GM12892 (cell line): Measurements from ENCODE around the gene MAN2B1.
"Not testable (repeated sequence)": the region's sequence is repeated elsewhere in the genome, so short reads cannot be mapped to it uniquely, and the experiment has no call there.

ENCODE experiments used
- DNase-seq: peaks from one replicate; pipeline ENCODE4 v3.0.0; 2011; ENCODE audit not compliant: insufficient read length
- FAIRE-seq: peaks from 2 replicates; lab custom pipeline; 2011; peaks lifted over from hg19 to GRCh38; lab: Jason Lieb, UNC
- POLR2A ChIP-seq: IDR thresholded peaks from 2 replicates; pipeline ENCODE4 v1.6.1; 2011; ENCODE audit warnings: low read depth, low read length, control low read depth
- POLR2AphosphoS5 ChIP-seq: IDR thresholded peaks from 2 replicates; pipeline ENCODE4 v1.6.1; 2011; ENCODE audit warnings: low read depth, low read length, control low read depth
- TAF1 ChIP-seq: IDR thresholded peaks from 2 replicates; pipeline ENCODE4 v1.6.1; 2011; ENCODE audit warnings: low read depth, mild to moderate bottlenecking, control low read depth, low read length, borderline replicate concordance

MAN2B1 gene

DNA sequence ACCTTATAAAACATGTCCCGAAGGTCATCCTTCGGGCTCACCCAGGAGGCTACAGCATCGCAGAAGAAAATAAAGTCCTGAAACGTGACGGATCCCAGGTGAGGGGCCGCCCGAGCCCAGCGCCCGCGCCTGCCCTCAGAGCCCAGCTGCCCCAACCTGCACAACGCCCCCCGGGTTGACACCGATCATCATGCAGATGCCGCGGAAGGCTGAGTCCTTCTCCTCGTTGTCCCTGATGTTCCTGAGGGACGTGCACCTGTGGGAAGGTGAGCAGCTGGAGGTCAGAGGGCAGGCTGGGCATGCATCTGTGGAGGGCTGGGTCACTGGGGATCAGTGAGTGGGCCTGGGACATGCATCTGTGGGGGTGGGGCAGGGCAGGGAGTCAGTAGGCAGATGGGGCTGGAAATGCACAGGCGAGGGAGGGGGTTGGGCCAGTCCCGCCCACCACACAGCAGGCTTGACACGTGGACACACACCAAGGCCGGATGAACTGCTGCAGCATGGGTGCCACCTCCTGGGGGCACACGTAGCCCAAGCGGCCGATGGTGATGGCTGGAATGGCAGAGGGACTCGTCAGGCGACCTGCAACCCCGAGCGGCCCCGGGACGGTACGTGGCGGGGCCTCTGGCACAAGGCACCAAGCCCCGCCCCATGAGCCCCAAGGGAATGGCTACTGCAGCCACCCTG lies 35.2 kb upstream of the MAN2B1 start:
- no peak for TF ChIP-seq POLR2A
- TF ChIP-seq POLR2AphosphoS5 = no peak
- no peak for TF ChIP-seq TAF1
- DNase-seq (no peak), FAIRE-seq (no peak)

- TF ChIP-seq TAF1 (no peak), POLR2A (no peak), POLR2AphosphoS5 (no peak)
- DNase-seq (no peak), FAIRE-seq (no peak)
Measured at GRCh38 chr19:12698138-12698537, 31.6 kb upstream of the MAN2B1 start.

- TF ChIP-seq POLR2AphosphoS5 = 0 out of 2 replicates have a peak, but pooled peaks have one; percentile 11
- FAIRE-seq, DNase-seq: not testable (repeated sequence)
Measured at GRCh38 chr19:12697425-12697824, 30.9 kb upstream of the MAN2B1 start.

DNA sequence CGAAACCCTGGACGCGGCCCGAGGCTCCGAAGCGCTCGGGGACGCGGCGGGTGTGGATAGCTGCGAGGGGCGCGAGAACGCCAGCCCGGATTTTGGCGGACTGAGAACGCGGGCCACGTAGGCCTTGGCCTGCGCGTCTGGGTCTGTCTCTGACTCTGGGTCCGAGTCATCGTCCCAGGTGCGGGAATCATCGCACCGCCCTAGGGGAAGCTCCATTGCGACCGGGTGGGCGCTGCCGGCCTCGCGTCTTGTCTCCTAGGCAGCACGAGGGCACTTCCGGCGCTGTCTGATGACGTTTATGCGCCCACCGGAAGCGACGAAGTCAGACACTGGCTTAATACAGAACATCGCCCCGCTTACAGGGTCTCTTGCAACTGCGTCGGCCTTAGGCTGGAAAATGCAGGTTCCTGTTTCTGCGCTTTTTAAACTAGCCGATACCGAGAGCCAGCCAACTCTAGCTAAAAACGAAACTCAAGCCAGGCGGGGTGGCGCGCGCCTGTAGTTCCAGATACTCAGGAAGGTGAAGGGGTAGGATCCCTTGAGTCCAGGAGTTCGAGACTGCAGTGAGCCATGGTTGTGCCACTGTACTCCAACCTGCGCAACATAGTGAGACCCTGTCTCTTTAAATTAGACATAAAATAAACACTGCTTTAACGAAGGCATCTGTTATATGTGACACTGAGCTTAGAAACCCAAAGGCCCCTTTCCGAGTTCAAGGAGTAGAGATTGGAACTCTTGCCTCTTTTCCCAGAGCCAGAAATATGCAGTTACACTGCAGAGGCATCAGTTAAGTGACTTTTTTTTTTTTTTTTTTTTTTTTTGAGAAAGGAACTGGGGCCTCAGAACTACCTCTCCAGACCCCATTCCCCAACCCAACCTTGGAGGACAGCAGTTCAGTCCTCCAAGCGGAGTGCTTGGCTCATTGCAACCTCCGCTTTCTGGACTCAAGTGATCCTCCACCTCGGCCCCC lies 30.1 kb upstream of the MAN2B1 start, which contains the start of gene FBXW9:
TSS of gene FBXW9 (minus strand) at position 266 of the 970 bp plus-strand sequence. CDS start at position 216, 50 bp downstream.
- FAIRE-seq (peak; percentile 94), DNase-seq (peak; percentile 99)
- peak; percentile 70 for TF ChIP-seq TAF1
- TF ChIP-seq POLR2AphosphoS5 = peak; percentile 91
- TF ChIP-seq POLR2A = peak; percentile 86

- DNase-seq = no peak
- no peak for FAIRE-seq
- TF ChIP-seq TAF1 = no peak
- no peak for TF ChIP-seq POLR2AphosphoS5
- TF ChIP-seq POLR2A = no peak
Measured at GRCh38 chr19:12695997-12696365, 29.4 kb upstream of the MAN2B1 start.

- DNase-seq (no peak), FAIRE-seq (no peak)
- no peak for TF ChIP-seq TAF1
- no peak for TF ChIP-seq POLR2A
- no peak for TF ChIP-seq POLR2AphosphoS5
Measured at GRCh38 chr19:12695514-12695913, 29.0 kb upstream of the MAN2B1 start.

GRCh38 chr19:12695096-12695495 lies 28.6 kb upstream of the MAN2B1 start:
- DNase-seq (no peak), FAIRE-seq (no peak)
- no peak for TF ChIP-seq POLR2AphosphoS5
- TF ChIP-seq TAF1 = no peak
- no peak for TF ChIP-seq POLR2A

- FAIRE-seq (no peak), DNase-seq (no peak)
- TF ChIP-seq POLR2A (no peak), TAF1 (no peak), POLR2AphosphoS5 (no peak)
Measured at GRCh38 chr19:12694641-12695040, 28.1 kb upstream of the MAN2B1 start.

- DNase-seq = no peak
- FAIRE-seq = no peak
- TF ChIP-seq POLR2A (no peak), TAF1 (no peak), POLR2AphosphoS5 (no peak)
Measured at GRCh38 chr19:12692960-12693359, 26.4 kb upstream of the MAN2B1 start.

DNA sequence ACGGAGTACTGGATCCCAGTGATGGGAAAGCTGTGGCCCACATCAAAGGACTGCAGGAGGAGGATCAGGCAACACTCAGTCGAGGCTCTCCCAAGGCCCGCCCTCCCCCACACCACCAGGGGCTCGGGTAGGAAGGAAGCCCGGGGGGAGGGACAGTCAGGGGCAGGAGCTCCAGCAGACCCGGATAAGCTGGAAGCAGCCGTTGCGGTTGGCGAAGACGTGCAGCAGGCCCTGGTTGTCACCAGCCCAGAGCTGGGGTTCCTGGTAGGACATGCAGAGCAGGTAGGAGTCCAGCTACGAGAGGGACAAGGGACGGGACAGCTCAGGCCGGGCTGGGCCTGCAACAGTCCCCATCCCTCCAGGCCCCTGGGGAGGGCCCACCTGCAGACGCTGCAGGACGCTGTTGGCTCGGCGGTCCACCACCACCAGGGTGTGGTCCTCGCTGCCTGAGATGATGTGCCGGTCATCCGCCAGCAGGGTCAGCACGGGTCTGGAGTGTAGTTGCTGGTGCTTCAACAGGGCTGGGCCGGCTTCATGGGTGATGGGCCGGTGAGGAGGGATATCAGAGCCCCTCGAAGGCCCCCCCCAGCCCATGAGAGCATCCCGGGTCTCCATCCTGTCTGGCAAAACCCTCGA lies 23.2 kb upstream of the MAN2B1 start:
- FAIRE-seq (no peak), DNase-seq (no peak)
- no peak for TF ChIP-seq POLR2AphosphoS5
- no peak for TF ChIP-seq TAF1
- TF ChIP-seq POLR2A = no peak

DNA sequence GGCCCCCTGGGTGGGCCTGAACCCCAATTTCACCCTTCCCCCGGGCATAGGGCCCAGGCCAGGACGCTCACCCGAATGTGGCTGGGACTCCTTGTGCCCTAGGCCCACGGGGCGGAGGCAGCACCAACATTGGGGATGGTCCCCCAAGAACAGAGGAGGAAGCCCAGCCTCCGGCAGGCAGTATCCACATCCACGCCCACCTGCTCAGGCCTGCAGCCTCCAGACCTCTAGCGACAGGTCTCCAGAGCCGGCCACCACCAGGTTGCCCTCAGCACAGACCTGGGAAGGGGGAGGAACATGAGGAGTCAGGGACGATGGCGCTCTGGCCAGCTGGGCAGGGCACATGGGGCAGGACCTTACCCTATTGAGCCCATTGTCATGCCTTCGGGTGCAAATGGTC lies 22.5 kb upstream of the MAN2B1 start:
- no peak for TF ChIP-seq POLR2AphosphoS5
- no peak for TF ChIP-seq TAF1
- TF ChIP-seq POLR2A = no peak
- no peak for FAIRE-seq
- no peak for DNase-seq
